GM21825 (cell line): ENCODE measurements around the gene TRPT1.

Experiments
- ATAC-seq: cut with Tn5 transposase; IDR thresholded peaks from one replicate; pipeline ENCODE4 v1.9.1; 2021; ENCODE audit warnings: mild to moderate bottlenecking, moderate library complexity; ENCODE audit not compliant: unreplicated experiment

TRPT1 gene

DNA sequence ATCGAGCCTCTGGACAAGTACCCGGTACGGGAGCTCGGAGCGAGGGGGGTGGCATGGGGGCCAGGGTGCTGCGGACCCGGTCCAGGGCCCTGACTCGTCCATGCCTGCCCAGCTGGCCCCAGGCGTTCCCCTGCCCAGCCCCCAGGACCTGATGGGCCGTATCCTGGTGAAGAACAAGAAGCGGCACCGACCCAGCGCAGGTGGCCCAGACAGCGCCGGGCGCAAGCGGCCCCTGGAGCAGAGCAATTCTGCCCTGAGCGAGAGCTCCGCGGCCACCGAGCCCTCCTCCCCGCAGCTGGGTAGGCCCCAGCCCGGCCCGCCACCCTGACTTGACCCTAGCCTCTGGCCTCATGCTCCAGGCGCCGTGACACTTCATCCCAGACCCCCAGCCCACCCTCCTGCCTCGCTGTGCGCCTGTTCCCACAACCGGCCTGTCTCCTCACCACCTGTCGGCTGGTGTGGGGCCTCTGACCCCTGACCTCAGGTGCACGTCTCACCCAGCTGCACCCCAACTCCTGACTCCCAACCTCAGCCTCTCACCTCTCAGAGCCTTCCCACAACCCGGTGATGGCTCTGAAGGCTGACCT, 33.1 kb upstream of the TRPT1 start:
- ATAC-seq = no peak

DNA sequence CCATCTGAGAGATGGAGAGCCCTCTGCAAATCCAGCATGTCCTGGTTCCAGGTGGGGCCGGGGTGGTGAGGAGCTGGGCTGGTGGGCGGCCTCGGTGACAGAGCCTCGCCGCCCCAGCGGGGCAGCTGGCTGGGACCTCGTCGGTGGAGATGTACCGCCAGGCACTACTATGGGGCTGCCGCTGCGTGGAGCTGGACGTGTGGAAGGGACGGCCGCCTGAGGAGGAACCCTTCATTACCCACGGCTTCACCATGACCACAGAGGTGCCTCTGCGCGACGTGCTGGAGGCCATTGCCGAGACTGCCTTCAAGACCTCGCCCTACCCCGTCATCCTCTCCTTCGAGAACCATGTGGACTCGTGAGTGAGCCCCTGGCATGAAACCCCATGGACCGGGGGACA, 32.4 kb upstream of the TRPT1 start:
- ATAC-seq = no peak

GRCh38 chr11:64256300-64256699, 30.3 kb upstream of the TRPT1 start:
- no peak for ATAC-seq

- no peak for ATAC-seq
Measured at GRCh38 chr11:64255135-64256128, 29.4 kb upstream of the TRPT1 start.

DNA sequence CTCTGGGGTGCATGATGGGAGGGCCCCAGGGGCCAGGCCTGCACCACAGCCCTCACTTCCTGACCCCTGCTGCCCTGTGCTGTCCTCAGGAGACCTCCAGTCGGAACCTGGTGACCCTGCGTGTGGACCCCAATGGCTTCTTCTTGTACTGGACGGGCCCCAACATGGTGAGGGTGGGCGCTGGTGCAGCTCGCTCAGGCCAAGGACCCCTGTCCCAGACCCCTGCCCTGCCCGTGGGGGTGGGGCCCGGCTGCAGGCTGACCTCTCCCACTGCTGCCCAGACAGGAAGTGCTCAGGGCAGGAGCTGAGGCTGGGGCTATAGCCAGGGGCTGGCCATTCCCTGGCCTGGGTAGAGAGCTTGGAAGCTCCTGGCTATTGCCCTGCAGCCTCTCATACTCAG, 28.3 kb upstream of the TRPT1 start:
- ATAC-seq = no peak

- no peak for ATAC-seq
Measured at GRCh38 chr11:64253481-64253880, 27.5 kb upstream of the TRPT1 start.

DNA sequence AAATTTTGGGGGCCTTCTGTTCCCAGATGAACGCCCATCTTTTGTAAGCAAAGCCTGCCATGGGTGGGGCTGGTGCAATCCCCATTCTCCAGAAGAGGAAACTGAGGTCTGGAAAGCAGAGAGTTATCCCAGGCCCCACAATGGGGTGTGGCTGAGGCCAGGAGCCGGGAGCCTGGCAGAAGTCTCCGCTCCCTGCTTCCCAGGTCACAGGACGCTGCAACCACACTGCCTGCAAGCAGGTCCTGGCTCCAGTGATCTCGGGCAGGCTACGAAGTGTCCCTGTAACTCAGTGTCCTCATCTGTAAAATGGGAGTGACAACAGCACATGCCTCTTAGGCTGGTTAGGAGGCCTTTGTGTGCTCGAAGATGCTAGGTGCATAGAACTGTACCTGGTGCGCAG, 27.1 kb upstream of the TRPT1 start:
- ATAC-seq = no peak

DNA sequence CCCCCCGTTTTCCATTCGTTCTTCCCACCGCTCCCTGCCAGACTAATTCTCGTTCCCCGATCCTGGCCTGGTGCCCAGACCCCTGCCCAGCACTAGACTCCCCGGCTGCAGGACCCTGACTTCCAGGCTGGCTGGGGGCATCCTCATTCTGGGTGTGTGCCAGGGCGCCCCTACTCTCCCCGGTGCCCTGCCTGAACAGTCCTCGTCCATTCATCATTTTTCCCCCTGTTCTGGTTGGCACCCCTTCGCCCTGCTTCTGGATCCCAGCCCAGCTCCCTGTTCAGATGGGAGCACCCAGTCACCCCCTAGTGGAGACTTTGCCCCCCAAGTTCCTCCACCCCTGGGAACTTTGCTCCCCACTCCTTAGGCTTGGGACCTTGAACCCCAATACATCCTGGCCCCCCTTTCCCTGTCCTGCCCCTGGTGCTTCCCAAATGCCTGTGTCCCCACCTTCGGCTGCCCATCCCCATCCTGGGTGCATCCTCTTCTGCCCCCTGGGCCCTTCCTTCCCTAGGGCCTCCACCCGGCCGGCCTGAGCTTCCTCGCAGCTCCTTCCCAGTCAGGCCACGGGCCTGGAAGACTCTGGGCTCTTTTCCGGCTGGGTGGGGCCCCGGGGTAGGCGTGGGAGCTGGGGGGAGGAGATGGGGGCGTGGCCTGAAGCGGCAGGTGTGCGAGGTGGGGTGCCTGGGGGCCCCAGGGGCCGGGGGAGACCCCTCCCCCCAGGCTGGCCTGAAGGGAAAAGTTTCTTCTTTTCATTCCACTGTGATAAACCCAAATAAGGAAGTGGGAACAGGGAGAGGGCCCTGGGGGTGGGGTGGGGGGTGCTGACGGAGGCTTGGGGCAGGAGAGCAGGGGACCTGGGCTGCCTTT, 26.3 kb upstream of the TRPT1 start:
- no peak for ATAC-seq

GRCh38 chr11:64251753-64252002, 25.7 kb upstream of the TRPT1 start:
- ATAC-seq = no peak

DNA sequence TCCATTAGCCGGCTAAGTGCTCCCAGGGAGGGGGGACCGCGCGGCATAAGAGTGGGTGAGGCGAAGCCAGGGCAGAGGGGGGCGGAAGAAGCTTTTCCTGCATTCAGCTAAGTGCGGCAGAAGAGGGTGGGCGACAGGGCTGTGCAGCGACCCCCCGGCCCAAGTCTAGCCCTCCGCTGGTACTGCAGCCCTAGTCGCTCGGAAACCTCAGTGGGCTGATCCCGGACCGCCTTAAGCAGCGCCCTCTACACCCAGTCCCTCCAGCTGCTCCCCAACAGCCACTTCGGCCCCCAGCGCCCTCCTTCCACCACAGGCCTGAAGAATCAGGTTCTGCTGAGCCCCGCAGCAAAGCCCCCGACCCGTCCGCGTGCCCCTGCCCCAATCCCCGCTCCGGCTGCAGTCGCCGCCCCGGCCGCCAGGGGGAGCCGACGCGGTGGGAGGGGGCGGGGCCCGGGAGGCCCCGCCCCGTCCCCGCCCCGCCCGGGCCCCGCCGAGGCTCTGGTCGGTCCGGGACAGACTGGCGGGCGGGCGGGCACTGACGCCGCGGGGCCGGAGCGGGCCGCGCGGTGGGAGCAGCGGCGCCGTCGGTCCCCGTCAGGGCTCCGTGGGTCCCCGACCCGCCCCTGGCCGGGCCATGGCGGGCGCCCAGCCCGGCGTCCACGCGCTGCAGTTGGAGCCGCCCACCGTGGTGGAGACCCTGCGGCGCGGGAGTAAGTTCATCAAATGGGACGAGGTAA, 25.2 kb upstream of the TRPT1 start, which contains the start of gene PLCB3:
PLCB3 (plus strand) TSS at position 515 of the 737 bp plus-strand sequence; CDS start at position 635, 120 bp downstream.
- peak; percentile 38 for ATAC-seq

DNA sequence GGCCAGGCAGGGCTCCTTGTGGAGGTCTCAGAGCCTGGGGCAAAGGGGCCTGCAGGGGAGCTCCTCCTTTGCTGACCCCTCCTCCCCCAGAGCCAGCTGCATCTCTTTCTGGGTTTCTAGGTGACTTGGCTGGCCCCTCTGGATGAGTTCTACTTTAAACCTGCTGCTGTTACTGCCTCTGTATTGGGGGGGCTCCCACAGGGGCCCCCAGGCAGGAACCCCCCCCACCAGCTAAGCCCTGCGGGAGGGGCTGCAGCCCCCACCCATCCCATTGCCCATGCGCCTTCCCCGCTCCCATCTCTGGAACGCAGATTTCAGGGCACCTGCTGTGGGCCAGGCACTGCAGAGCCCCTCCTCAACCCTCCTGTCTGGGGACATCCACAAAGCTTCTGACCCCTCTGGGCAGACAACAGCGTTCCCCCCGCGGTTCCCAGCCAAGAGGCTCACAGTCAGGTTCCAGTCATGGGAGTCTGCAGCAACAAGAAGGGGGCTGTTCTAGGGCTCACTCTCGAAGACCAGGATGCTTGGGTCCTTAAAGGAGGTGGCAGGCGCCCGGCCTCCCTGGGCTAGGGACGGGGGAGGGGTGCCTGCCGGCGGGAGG, 24.5 kb upstream of the TRPT1 start:
- ATAC-seq = no peak

DNA sequence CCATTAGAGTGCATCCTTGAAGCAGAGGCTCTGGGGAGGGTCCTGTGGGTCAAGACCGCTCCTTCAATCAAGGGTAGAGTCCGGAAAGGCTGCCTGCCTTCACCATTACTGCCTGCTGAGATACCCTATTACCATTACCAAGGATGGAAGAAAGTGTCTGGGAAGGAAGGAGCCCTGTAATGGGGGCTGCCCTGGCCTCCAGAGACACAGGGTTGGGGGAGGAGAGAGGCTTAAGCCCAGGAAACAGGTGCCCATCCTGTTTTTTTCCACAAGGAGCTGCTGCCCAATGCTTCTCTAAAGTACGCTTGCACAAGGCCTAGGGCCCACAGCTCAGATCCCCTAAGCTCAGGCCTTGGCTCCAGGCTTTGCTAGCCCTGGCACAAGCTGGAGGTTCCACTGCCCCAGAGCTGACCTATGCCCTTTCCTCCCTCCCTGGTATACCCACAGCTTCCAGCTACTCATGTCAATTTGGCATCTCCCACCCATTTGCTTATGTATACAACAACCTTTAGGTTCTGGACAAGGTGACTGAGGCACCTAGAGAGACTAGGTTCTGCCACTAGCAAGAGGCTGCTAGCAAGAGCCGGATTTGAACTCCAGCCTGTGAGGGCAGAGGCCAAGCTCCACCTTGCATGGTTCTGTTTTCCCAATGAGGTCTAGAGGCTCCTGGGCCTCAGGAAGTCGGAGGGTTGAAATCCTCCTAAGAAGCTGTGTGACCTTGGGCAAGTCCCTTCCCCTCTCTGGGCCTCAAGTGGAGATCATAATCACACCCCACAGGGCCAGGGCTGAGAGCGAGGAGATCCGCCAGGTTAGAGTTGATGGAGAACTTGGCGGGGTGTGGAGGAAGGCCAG, 23.8 kb upstream of the TRPT1 start:
- ATAC-seq = no peak

DNA sequence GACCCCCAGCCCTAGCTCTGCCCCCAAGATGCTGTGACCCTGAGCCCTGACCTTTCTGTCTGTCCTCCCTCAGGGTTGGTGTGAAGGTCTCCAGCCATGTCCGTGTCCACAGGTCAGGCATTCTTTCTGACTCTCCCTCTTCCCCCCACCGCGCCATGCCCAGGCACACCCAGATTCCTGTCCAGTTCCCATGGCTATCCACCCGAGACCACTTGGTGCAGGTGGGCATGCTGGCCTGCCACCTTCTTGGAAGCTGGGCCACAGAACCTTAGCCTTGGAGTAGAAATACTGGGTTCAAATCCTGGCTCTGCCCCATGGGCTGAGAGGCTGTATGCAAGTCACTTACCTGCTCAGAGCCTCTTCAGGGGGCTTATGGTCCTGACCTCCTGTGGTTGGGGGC, 23.1 kb upstream of the TRPT1 start:
- no peak for ATAC-seq

DNA sequence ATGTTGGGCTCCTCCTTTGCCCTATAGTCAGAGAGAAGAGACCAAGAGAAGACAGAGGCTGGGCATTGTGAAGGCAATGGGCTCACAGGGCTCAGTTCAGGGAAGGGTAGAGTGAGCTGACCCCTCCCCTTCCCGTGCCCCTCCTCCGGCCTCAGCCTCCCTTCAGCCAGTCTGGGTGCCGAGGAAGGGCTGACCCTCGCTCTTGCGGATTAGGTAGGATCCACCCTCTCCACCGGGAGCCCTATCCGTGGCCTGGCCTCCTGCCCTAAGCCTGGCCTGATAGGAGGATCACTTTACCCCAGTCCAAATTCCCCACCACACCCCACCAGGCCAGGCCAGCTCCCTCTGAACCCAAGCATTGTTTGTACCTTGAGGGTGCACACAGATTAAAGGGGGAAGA, 22.6 kb upstream of the TRPT1 start:
- no peak for ATAC-seq

- ATAC-seq = no peak
Measured at GRCh38 chr11:64247729-64248531, 21.9 kb upstream of the TRPT1 start.

- ATAC-seq = peak; percentile 28
Measured at GRCh38 chr11:64246871-64247728, 21.1 kb upstream of the TRPT1 start, which contains the start of gene PPP1R14B. Gene PPP1R14B (minus strand): TSS chr11:64246943. CDS start chr11:64246673, 270 bp downstream.

GRCh38 chr11:64246621-64246870, 20.6 kb upstream of the TRPT1 start:
- ATAC-seq = peak; percentile 5
